ENCODE results near the gene GPATCH2L.

The GPATCH2L gene

DNA sequence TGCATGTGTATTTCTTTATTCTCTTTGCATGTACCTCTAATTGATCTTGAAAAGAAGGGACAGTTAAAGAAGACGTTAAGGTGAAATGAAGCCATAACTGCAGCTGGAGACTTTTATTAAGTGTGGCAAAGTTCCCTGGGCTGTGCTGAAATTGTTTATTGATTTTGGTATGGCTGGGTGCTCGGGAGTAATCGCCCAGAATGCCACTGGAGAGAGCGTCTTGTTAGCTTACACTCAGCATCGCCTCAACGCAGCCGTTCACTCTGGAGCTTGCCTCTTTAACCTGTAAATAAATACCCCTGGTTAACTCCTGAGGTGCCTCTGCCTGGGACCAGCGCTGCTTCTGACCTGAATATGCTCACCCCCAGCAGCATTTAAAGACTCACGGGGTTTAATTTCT, 98.6 kb downstream of the GPATCH2L start:
- no peaks in the 10 kb centered on the region for H4K20me1 ChIP-seq (ENCODE audit: insufficient read depth, low read length)
- H3K9me3 ChIP-seq (ENCODE audit: insufficient read depth, low read length), result no peaks in the 10 kb centered on the region
- H3K79me2 ChIP-seq (ENCODE audit: low read length), result no peaks in the 10 kb centered on the region
- H3K4me3 ChIP-seq (ENCODE audit: low read length), result no peak overlapping the region
- TF ChIP-seq, protein P1, sequence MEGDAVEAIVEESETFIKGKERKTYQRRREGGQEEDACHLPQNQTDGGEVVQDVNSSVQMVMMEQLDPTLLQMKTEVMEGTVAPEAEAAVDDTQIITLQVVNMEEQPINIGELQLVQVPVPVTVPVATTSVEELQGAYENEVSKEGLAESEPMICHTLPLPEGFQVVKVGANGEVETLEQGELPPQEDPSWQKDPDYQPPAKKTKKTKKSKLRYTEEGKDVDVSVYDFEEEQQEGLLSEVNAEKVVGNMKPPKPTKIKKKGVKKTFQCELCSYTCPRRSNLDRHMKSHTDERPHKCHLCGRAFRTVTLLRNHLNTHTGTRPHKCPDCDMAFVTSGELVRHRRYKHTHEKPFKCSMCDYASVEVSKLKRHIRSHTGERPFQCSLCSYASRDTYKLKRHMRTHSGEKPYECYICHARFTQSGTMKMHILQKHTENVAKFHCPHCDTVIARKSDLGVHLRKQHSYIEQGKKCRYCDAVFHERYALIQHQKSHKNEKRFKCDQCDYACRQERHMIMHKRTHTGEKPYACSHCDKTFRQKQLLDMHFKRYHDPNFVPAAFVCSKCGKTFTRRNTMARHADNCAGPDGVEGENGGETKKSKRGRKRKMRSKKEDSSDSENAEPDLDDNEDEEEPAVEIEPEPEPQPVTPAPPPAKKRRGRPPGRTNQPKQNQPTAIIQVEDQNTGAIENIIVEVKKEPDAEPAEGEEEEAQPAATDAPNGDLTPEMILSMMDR (IDR thresholded peaks at IDR 0.05; ENCODE audit: low read depth, low read length), result no peak
- no peak for TF ChIP-seq EZH2phosphoT487 (IDR thresholded peaks at IDR 0.05; ENCODE audit: low read depth)
- H3K9ac ChIP-seq (ENCODE audit: low read length), result no peak overlapping the region
- no peaks in the 10 kb centered on the region for H3K27me3 ChIP-seq (ENCODE audit: low read depth, low read length)
- no peak overlapping the region for H3K4me2 ChIP-seq (ENCODE audit: low read length)
- H3K36me3 ChIP-seq (replicated peaks; ENCODE audit: low read depth, low read length), result no peaks in the 10 kb centered on the region
- H3K27ac ChIP-seq (ENCODE audit: low read length), result no peak overlapping the region
- H3K4me1 ChIP-seq (ENCODE audit: low read length), result no peaks in the 10 kb centered on the region
- H2AFZ ChIP-seq (ENCODE audit: low read depth, low read length), result no peak overlapping the region

DNA sequence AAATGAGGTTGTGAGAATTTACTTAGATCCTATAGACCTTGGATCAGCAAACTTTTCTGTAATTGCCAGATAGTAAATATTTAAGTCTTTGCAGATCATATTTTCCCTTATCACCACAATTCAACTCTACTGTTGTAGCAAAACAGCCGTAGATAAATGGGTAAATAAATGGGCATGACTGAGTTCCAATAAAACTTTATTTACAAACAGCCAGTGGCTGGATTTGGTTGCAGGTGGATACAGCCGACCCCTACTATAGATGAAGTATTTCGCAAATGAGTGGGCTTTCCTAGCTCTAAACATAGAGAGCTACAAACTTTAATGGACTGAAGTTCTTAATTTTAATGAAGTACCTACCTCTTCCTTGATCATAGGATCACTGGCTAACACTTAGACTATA, 100.7 kb downstream of the GPATCH2L start:
- H4K20me1 ChIP-seq (ENCODE audit: insufficient read depth, low read length), result no peaks in the 10 kb centered on the region
- no peaks in the 10 kb centered on the region for H3K36me3 ChIP-seq (replicated peaks; ENCODE audit: low read depth, low read length)
- H3K27me3 ChIP-seq (ENCODE audit: low read depth, low read length), result no peaks in the 10 kb centered on the region
- TF ChIP-seq EZH2phosphoT487 (IDR thresholded peaks at IDR 0.05; ENCODE audit: low read depth), result no peak
- TF ChIP-seq, protein P1 (IDR thresholded peaks at IDR 0.05; ENCODE audit: low read depth, low read length), result no peak
- H3K79me2 ChIP-seq (ENCODE audit: low read length), result no peaks in the 10 kb centered on the region
- no peaks in the 10 kb centered on the region for H3K9me3 ChIP-seq (ENCODE audit: insufficient read depth, low read length)
- no peak overlapping the region for H2AFZ ChIP-seq (ENCODE audit: low read depth, low read length)
- no peaks in the 10 kb centered on the region for H3K4me1 ChIP-seq (ENCODE audit: low read length)
- H3K4me2 ChIP-seq (ENCODE audit: low read length), result no peak overlapping the region
- no peak overlapping the region for H3K27ac ChIP-seq (ENCODE audit: low read length)
- no peak overlapping the region for H3K9ac ChIP-seq (ENCODE audit: low read length)
- H3K4me3 ChIP-seq (ENCODE audit: low read length), result no peak overlapping the region

DNA sequence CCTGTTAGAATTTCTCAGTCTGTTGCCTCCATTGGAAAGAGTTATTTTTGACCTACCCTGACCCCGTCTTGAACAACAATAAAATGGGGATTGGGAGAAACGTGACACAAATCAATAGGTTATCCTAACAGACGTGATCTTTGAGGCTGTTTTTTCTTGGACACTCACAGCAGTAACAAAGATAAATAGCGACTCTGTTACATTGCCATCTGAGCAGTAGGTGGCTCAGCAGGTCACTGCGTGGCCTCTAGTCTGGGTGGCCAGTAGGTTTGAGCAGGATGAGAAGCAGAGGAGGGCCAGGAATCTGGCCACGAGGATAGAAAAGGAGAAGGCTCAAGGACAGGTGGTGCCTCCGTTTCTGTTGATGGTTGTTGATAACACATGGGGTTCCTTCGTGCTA, 101.4 kb downstream of the GPATCH2L start:
- no peak overlapping the region for H3K4me2 ChIP-seq (ENCODE audit: low read length)
- H3K4me3 ChIP-seq (ENCODE audit: low read length), result no peak overlapping the region
- no peak overlapping the region for H3K9ac ChIP-seq (ENCODE audit: low read length)
- no peak overlapping the region for H2AFZ ChIP-seq (ENCODE audit: low read depth, low read length)
- H3K79me2 ChIP-seq (ENCODE audit: low read length), result no peaks in the 10 kb centered on the region
- H3K4me1 ChIP-seq (ENCODE audit: low read length), result no peaks in the 10 kb centered on the region
- TF ChIP-seq EZH2phosphoT487 (IDR thresholded peaks at IDR 0.05; ENCODE audit: low read depth), result no peak
- TF ChIP-seq, protein P1 (IDR thresholded peaks at IDR 0.05; ENCODE audit: low read depth, low read length), result no peak
- no peak overlapping the region for H3K27ac ChIP-seq (ENCODE audit: low read length)
- no peaks in the 10 kb centered on the region for H3K36me3 ChIP-seq (replicated peaks; ENCODE audit: low read depth, low read length)
- H3K9me3 ChIP-seq (ENCODE audit: insufficient read depth, low read length), result no peaks in the 10 kb centered on the region
- H4K20me1 ChIP-seq (ENCODE audit: insufficient read depth, low read length), result no peaks in the 10 kb centered on the region
- no peaks in the 10 kb centered on the region for H3K27me3 ChIP-seq (ENCODE audit: low read depth, low read length)

DNA sequence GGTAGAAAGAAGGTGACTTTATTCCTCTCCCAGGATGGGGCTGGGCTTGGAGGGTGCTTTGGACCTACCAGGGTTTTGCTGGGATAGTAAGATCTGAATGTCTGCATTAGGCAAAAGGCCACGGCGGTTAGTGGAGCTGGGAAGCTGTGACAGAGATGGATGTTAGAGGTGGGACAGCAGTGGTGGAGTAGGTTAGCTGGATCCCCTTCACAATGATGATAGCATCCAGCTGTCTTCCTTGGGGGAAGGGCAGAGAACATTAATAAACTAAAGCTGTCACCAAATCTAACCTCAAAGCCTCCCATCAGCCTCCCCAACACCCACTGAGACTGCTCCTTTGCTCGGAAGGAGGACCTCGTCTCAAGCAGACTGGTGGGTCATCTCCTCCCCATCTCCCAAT, 104.8 kb downstream of the GPATCH2L start:
- no peak for TF ChIP-seq EZH2phosphoT487 (IDR thresholded peaks at IDR 0.05; ENCODE audit: low read depth)
- TF ChIP-seq, protein P1 (IDR thresholded peaks at IDR 0.05; ENCODE audit: low read depth, low read length), result no peak
- no peak overlapping the region for H2AFZ ChIP-seq (ENCODE audit: low read depth, low read length)

More for the DNA sequence above, 104.8 kb downstream of the GPATCH2L start:
- no peaks in the 10 kb centered on the region for H3K36me3 ChIP-seq (replicated peaks; ENCODE audit: low read depth, low read length)
- no peaks in the 10 kb centered on the region for H4K20me1 ChIP-seq (ENCODE audit: insufficient read depth, low read length)
- no peaks in the 10 kb centered on the region for H3K79me2 ChIP-seq (ENCODE audit: low read length)
- H3K4me3 ChIP-seq (ENCODE audit: low read length), result no peak overlapping the region
- no peak overlapping the region for H3K9ac ChIP-seq (ENCODE audit: low read length)
- H3K27me3 ChIP-seq (ENCODE audit: low read depth, low read length), result no peaks in the 10 kb centered on the region
- H3K4me2 ChIP-seq (ENCODE audit: low read length), result no peak overlapping the region
- no peaks in the 10 kb centered on the region for H3K9me3 ChIP-seq (ENCODE audit: insufficient read depth, low read length)
- no peak overlapping the region for H3K27ac ChIP-seq (ENCODE audit: low read length)
- H3K4me1 ChIP-seq (ENCODE audit: low read length), result no peaks in the 10 kb centered on the region
